GM19238 (cell line): ENCODE results near the gene GRK1.
"Not testable (repeated sequence)": the region's sequence is repeated elsewhere in the genome, so short reads cannot be mapped to it uniquely, and the experiment has no call there.

Experiments
- DNase-seq: peaks from one replicate; pipeline ENCODE4 v3.0.0; 2011; ENCODE audit warnings: low spot score; ENCODE audit not compliant: insufficient read length

The GRK1 gene

DNA sequence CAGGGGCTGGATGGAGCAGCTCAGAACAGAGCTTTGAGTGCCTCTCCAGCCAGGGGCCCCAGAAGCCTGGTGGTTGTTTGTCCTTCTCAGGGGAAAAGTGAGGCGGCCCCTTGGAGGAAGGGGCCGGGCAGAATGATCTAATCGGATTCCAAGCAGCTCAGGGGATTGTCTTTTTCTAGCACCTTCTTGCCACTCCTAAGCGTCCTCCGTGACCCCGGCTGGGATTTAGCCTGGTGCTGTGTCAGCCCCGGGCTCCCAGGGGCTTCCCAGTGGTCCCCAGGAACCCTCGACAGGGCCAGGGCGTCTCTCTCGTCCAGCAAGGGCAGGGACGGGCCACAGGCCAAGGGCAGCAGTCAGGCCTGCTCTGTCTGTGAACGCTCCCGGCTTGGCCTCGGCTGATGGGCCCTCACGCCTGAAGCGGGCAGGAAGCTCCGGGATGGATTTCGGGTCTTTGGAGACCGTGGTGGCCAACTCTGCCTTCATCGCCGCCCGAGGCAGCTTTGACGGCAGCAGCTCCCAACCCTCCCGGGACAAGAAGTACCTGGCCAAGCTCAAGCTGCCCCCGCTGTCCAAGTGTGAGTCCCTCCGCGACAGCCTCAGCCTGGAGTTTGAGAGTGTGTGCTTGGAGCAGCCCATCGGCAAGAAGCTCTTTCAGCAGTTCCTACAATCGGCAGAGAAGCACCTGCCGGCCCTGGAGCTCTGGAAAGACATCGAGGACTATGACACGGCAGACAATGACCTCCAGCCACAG lies at the start of gene GRK1:
GRK1 (plus strand) TSS at position 269 of the 751 bp plus-strand sequence; CDS start at position 437, 168 bp downstream.
- no peak for DNase-seq

DNA sequence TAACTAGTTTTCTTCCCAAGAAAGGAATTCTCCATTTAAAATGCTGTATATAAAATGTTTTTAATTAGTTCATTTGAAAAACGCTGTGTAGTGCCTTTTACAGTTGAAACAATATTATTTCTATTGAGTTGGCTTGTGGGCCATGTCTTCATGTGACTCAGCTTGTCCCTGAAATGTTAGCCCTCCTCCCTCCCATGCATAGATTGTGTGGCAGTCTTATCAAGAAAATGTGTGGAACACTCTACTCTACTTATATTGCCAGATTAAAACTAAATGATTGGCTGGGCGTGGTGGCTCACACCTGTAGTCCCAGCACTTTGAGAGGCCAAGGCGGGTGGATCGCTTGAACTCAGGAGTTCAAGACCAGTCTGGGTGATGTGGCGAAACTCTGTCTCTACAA lies 49.1 kb upstream of the GRK1 start:
- DNase-seq, result no peak

DNA sequence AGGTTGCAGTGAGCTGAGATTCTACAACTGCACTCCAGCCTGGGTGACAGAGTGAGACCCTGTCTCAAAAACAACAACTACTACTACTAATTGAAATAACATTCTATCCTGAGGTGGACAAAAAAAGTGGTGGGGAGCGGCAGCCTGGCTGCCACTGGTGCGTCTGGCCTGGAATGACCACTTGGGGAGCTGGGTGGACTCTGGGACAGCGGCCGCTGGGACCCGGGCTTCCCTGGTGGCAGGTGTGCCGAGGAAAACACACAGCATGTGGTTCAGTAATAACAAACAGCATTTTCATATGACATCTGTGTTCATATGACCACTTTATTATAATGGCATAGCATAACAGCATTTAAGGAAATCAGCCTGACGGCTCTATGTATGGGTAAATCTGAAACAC lies 48.6 kb upstream of the GRK1 start:
- no peak for DNase-seq

DNA sequence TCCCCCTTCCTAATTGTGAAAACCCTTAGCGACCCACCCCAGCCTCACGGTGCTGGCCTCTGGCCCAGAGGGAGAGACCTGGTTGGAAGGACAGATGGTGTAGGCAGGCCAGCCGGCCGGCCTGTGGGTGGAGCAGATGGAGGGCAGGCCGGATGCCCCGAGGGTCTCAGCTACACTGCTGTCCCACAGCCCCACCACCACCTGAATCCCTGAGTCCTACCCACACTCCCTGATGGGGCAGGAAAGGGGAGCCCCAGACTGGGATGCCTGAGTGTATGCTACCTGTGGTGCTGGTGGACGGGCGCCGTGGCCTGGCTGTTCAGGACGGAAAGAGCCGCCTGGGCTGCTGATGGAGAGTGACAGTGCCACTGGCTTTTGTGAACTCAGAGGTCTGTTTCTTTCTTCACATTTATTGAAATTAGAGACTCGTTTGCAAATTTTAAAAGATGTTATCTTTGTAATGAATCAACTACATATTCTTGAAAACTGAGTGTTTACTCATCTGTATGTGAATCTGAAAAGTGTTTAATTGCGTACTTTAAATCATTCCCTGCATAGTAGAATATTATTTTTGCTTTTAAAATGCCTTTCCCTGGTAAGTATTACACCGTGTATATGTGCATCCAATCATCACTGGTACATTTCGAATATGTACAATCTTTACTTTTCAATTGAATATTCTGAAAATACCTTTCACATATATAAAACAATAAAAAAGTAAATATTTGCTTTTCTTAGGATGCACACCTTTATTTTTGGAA lies 46.8 kb upstream of the GRK1 start:
- no peak for DNase-seq

DNA sequence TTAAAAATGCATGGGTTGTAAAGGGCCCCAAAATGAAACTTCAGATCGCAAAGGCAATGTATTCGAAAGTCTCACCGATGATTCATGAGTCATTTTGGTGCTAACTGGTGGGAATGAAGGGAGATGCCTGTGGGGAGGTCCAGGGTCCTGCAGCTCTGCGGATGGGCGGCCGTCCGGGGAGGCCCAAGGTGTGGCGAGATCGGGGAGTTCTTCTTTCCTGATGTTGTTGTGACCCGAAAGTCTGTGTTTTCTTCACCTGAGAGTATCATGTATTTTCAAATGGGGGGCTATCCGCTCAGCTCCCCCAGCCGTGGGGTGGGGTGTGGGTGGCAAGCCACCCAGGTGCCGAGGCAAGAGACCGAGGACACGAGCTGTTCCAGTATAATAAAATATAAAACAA lies 46.0 kb upstream of the GRK1 start:
- no peak for DNase-seq

DNA sequence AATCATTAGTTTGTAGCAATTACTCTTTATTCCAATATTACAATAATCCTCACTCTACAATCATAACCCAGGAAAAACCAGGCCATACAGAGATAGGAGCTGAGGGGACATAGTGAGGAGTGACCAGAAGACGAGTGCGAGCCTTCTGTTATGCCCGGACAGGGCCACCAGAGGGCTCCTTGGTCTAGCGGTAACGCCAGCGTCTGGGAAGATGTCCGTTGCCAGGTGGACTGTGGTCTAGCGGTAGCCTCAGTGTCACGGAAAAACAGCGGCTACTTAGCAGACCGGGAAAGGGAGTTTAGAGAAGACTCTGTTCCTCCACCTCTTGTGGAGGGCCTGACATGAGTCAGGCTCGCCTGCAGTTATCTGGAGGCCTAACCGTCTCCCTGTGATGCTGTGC lies 45.5 kb upstream of the GRK1 start:
- not testable (repeated sequence) for DNase-seq

DNA sequence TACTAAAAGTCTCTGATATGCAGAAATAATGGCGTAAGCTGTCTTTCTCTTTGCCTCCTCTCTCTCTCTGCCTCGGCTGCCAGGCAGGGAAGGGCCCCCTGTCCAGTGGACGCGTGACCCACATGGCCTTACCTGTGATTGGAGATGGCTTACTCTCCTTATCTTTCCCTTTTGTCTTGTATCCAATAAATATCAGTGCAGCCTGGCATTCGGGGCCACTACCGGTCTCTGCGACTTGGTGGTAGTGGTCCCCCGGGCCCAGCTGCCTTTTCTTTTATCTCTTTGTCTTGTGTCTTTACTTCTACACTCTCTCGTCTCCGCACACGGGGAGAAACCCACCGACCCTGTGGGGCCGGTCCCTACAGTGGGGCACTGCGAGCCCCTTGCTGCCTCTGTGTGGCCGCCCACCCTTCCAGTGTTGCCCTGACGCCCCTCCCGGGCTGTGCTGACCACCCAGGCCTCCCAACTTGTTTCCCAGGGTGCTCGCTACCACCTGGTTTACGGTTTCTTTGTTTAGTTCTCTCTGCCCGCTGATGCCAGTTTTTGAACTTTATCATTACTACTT lies 45.0 kb upstream of the GRK1 start:
- not testable (repeated sequence) for DNase-seq

DNA sequence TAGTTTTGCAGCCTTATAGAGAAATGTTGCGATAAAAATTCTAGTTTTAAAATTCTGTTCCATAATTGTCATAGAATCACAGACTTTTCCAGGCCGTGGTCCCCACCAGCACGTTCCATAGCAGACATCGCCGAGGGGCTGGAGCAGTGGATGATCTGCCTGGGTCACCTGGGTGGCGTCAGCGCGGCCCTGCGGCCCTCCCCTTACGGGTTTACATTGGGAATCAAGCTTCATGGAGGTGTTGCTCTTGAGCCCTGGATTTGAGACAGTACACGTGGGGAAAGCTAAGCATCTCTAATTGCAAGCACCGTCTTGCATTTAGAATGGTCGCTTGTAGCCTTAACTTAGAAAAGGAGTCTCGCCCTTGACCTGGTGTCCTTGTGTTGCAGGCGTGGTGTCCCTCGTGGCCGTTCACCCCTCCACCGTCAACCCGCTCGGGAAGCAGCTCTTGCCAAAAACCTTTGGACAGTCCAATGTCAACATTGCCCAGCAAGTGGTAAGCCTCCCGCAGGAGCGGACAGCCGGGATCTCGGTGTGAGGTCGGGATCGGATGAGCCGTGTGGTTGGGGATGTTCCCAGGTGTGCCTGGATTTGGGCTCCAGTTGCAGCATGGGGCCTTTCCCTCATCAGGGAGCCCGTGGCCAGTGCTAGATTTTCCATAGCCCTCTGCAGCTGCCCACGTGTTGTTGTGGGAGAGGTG lies 44.1 kb upstream of the GRK1 start:
- no peak for DNase-seq

DNA sequence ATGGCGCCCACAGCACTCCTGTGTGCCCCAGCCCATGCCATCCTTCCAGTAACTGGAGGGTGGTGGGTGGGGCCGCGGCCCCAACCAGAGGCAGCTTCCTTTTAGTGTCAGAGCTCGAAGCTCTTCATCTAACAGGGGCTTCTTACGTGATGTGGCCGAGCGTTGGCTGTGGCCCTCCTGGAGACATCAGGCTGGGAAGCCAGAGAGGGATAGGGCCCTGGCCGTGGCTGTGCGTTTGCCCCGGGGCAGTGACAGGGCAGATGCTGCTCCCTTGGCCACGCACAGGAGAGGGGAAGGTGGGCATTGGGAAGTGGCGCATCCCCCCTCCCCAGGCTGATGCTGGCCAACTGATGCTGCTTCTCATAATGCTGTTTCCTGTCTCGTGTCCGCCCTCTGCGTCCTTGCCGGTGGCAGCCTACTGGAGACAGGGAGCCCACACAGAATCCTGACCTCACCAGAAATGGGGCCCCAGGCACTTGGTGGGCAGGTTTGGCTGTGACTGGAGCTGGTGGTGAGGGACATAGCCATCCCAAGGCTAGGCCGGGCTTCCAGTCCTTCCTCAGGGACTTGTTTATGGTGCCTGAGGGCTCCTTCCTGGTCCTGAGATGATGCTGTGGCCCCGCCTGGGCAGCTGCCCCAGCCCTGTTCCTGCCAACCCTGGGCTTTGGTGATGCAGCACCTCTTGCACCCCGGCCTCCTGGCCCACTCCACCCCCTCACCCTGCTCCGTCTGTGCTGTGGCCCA lies 43.4 kb upstream of the GRK1 start:
- DNase-seq, result no peak

DNA sequence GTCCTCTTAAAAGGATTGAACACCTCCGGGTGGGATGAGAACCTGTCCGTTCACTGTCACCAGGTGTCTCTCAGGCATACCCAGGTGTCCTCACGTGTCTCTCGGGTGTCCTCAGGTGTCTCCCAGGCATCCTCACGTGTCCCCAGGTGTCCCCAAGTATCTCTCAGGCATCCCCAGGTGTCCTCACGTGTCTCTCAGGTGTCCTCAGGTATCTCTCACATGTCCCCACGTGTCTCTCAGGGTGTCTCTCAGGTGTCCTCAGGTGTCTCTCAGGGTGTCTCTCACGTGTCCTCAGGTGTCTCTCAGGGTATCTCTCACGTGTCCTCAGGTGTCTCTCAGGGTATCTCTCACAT lies 42.8 kb upstream of the GRK1 start:
- DNase-seq, result no peak

DNA sequence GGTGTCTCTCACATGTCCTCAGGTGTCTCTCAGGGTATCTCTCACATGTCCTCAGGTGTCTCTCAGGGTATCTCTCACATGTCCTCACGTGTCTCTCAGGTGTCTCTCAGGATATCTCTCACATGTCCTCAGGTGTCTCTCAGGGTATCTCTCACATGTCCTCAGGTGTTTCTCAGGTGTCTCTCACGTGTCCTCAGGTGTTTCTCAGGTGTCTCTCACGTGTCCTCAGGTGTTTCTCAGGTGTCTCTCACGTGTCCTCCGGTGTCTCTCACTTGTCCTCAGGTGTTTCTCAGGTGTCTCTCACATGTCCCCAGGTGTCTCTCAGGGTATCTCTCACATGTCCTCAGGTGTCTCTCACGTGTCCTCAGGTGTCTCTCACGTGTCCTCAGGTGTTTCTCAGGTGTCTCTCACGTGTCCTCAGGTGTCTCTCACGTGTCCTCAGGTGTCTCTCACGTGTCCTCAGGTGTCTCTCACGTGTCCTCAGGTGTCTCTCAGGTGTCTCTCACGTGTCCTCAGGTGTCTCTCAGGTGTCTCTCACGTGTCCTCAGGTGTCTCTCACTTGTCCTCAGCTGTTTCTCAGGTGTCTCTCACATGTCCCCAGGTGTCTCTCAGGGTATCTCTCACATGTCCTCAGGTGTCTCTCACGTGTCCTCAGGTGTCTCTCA lies 42.2 kb upstream of the GRK1 start:
- DNase-seq, result not testable (repeated sequence)

DNA sequence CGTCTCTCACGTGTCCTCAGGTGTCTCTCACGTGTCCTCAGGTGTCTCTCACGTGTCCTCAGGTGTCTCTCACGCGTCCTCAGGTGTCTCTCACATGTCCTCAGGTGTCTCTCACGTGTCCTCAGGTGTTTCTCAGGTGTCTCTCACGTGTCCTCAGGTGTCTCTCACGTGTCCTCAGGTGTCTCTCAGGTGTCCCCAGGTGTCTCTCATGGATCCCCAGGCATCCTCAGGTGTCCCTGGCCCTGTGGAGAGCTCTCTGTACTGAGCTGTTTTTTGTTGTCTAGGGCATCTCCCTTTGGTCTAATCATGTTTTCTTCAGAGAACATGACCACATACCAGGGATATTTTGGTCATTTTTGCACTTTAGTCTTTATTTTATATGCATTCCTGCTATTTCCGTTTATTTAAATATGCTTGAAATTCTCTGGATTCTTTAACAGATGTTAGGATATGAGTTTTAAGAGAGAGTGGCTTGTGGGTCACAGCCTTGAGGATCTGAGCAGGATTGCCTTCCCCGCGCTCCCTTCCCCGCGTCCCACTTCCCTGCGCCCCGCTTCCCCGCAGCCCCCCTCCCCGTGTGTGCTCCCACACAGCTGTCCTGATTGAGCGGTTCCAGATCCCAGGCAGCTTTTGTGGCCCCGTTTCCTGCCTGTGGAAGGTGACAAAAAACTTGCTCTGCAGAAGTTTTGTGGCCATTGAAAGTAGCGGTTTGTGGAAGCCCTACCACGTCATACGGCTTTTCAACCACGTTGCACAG lies 40.9 kb upstream of the GRK1 start:
- no peak for DNase-seq

DNA sequence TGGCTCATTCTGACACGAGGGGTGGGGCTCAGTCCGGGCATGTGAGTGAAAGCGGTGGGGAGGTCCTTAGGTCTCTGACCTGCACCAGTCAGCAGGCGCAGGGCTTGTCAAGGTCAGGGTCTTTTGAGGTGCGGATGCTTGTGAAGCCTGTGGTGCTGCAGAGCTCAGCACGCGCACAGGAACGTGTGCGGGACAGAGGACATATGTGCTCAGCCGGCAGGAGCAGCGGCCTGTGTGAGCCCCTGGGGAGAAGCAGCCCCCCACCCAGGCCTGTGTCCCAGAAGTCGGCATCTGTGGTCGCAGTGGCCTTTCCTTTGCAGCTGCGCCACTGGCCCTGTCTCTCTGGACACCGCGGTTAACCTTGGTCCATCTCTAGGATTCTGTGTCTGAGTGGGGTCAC lies 39.9 kb upstream of the GRK1 start:
- DNase-seq, result no peak

DNA sequence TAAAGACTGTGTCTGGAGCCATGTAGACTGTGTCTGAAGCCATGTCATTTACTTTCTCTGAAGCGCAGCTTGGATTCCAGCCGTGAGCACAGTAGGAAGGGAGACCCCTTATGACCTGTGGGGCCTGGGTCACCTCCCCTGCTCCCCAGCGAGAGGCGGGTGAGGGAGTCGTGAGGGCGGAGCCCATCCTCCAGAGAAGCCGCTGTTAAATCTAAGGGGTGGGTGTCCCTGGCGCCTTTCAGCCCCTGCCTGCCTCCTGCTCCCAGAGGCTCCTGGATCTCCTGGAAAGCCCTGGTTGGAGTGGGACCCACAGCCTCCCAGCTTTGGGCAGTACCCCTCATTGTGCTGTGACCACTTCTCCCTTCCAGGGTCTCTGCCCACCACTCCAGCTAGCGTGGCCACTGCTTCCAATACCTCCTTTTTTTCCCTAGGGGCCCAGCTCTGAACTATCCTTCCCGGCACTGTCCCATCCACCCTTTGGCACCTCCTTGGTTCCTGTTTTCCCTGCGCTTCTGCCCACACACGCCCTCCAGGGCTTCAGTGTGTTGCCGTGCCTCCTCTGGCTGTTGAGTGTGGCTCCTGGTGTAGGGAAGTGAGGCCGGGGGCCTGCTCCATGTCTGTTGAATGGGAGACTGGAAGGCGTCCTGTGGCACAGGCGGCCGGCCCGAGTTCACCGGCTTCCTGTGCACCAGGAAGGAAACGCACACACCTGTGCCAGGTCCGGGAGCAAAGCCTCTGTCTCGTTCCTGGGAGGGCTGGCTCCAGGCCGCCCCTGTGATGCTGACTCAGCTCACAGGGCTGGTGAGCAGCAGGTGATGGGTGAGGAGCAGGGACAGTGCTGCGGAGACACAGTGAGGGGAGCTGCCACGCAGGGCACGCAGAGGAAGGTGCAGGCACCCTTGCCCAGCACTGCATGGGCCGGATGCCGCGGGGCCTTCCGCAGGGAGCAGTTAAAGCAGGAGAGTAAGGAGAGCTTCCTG lies 38.4 kb upstream of the GRK1 start:
- DNase-seq, result no peak

DNA sequence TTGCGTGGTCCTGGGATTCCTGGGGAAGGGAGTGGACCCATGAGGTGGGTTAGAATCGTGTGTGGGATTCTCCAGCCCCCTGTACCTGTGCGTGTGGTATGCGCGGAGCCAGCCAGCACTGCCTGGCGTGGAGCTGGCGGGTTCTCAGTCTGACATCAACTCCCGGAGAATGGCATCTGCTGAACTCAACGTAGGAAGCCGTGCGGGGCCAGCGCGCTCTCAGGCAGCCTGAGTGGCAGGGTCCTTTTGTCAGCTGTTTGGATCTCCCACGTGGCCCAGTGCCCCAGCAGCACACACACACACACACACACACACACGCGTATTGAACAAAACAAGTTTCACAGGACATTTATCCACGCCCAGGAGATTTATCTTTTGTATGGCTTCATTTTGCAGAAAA lies 37.2 kb upstream of the GRK1 start:
- no peak for DNase-seq

DNA sequence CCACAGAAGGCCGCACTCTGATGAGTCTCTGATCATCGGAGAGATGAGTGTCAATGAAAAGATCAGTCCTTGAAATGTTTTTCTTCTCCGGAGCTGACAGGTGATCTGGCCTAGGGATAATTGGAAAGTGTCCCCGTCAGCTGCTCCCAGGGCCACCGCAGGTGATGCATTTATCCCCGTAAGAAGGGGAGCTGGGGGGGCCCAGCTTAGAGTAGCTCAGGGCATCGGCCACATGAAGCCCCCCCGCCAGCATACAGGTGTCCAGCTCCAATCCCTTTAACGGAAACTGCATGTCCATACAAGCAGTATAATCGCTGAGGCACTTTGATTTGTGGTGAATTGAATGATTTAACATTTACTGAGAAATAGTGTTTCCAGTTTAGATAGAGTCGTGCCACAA lies 36.7 kb upstream of the GRK1 start:
- no peak for DNase-seq

DNA sequence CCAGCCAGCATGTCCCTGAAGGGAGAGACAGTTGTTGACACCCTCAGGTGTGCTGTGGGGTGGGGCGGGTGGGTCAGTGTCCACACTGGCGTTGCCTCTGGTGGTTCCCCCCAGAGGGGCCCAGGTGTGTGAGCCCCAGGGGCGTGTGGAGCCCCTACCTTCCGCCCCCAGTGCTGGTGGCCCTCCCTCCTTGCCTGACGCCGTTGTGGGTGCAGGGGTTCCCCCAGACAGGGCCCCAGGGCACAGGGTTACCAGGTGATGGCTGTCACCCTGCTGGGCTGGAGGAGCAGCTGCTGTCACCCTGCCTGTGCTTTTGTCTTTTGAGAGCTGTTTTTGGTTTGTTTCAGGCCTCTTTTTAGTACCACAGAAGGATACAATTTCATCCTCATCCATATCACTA lies 36.2 kb upstream of the GRK1 start:
- DNase-seq, result no peak

DNA sequence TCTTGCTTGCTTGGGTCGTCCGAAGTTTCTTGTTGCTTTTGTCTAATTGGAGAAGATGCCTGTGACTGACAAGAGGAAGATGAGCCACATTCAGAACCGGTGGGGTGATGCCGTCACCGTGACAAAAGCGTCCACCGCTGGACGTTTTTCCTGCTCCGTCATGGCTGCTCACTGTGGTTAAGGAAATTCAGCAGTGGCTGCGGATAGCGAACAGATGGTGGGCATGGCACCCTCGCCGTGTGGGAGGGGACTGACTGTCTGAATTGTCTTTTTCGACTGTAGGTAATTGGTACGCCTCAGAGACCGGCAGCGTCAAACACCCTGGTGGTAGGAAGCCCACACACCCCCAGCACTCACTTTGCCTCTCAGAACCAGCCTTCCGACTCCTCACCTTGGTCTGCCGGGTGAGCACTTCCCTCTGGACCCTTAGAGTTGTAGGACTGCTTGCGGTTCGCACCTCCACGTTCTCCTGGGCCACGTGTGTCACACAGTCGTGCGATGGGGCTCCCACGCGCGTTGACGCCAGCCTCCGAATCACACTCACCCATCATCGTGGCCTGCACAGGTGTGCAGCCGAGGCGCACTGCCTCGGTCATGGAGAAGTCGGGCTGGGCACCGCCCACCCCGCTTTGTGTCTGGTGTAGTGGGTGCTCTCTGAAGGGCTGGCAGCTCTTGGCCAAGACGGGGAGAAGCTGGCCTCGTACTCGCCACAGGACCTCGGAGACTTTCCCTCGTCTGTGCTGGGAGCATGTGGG lies 35.5 kb upstream of the GRK1 start:
- DNase-seq, result no peak
